Measurements from ENCODE around the gene PTPRG. TPM values are rescaled to one million over a fixed set of nuclear protein-coding genes. Genes with fewer than 3 reads are reported as not detected.

PTPRG gene
- total RNA-seq, 1 donor from 2014 or later: 80.7 TPM

- peak; percentile 19 for DNase-seq (ENCODE audit: low spot score)
- Mint-ChIP-seq H3K4me3 (ENCODE audit: unreplicated experiment) (no peak overlapping the region), H3K9me3 (ENCODE audit: unreplicated experiment) (no peaks in the 10 kb centered on the region), H3K4me1 (ENCODE audit: unreplicated experiment) (peaks cover 29% of the 10 kb centered on the region), H3K27me3 (ENCODE audit: unreplicated experiment) (peaks cover 9% of the 10 kb centered on the region), H3K27ac (ENCODE audit: unreplicated experiment) (peak overlapping the region; percentile 84), H3K36me3 (ENCODE audit: low read depth, unreplicated experiment) (no peaks in the 10 kb centered on the region)
- TF ChIP-seq CTCF (IDR thresholded peaks at IDR 0.05; ENCODE audit: unreplicated experiment): no peak
These were observed 362.8 kb downstream of the PTPRG start for GRCh38 chr3:61924090-61924735.

- Mint-ChIP-seq H3K4me3 (ENCODE audit: unreplicated experiment) (no peak overlapping the region), H3K27ac (ENCODE audit: unreplicated experiment) (peak overlapping the region; percentile 73), H3K4me1 (ENCODE audit: unreplicated experiment) (peaks cover 29% of the 10 kb centered on the region), H3K27me3 (ENCODE audit: unreplicated experiment) (peaks cover 9% of the 10 kb centered on the region), H3K36me3 (ENCODE audit: low read depth, unreplicated experiment) (no peaks in the 10 kb centered on the region), H3K9me3 (ENCODE audit: unreplicated experiment) (no peaks in the 10 kb centered on the region)
- DNase-seq (ENCODE audit: low spot score): no peak
- TF ChIP-seq CTCF (IDR thresholded peaks at IDR 0.05; ENCODE audit: unreplicated experiment): no peak
These were observed 363.6 kb downstream of the PTPRG start for GRCh38 chr3:61924991-61925390.

- no peaks in the 10 kb centered on the region for H3K36me3 Mint-ChIP-seq (ENCODE audit: low read depth, unreplicated experiment)
- peaks cover 29% of the 10 kb centered on the region for H3K4me1 Mint-ChIP-seq (ENCODE audit: unreplicated experiment)
- no peak for DNase-seq (ENCODE audit: low spot score)
- no peak for TF ChIP-seq CTCF (IDR thresholded peaks at IDR 0.05; ENCODE audit: unreplicated experiment)
- no peaks in the 10 kb centered on the region for H3K9me3 Mint-ChIP-seq (ENCODE audit: unreplicated experiment)
- no peak overlapping the region for H3K4me3 Mint-ChIP-seq (ENCODE audit: unreplicated experiment)
- H3K27ac Mint-ChIP-seq (ENCODE audit: unreplicated experiment): no peak overlapping the region
- H3K27me3 Mint-ChIP-seq (ENCODE audit: unreplicated experiment): peaks cover 9% of the 10 kb centered on the region
These were observed 364.4 kb downstream of the PTPRG start for GRCh38 chr3:61925721-61926120.

GRCh38 chr3:61926923-61927322 lies 365.6 kb downstream of the PTPRG start:
- no peak for DNase-seq (ENCODE audit: low spot score)
- H3K27me3 Mint-ChIP-seq (ENCODE audit: unreplicated experiment): peaks cover 9% of the 10 kb centered on the region
- no peaks in the 10 kb centered on the region for H3K9me3 Mint-ChIP-seq (ENCODE audit: unreplicated experiment)
- peaks cover 32% of the 10 kb centered on the region for H3K4me1 Mint-ChIP-seq (ENCODE audit: unreplicated experiment)
- H3K4me3 Mint-ChIP-seq (ENCODE audit: unreplicated experiment): no peak overlapping the region
- H3K36me3 Mint-ChIP-seq (ENCODE audit: low read depth, unreplicated experiment): no peaks in the 10 kb centered on the region
- no peak overlapping the region for H3K27ac Mint-ChIP-seq (ENCODE audit: unreplicated experiment)
- TF ChIP-seq CTCF (IDR thresholded peaks at IDR 0.05; ENCODE audit: unreplicated experiment): no peak

- TF ChIP-seq CTCF (IDR thresholded peaks at IDR 0.05; ENCODE audit: unreplicated experiment): no peak
- Mint-ChIP-seq H3K36me3 (ENCODE audit: low read depth, unreplicated experiment) (no peaks in the 10 kb centered on the region), H3K4me1 (ENCODE audit: unreplicated experiment) (peaks cover 28% of the 10 kb centered on the region), H3K4me3 (ENCODE audit: unreplicated experiment) (no peak overlapping the region), H3K27ac (ENCODE audit: unreplicated experiment) (no peak overlapping the region), H3K9me3 (ENCODE audit: unreplicated experiment) (no peaks in the 10 kb centered on the region), H3K27me3 (ENCODE audit: unreplicated experiment) (peaks cover 9% of the 10 kb centered on the region)
- no peak for DNase-seq (ENCODE audit: low spot score)
These were observed 366.0 kb downstream of the PTPRG start for GRCh38 chr3:61927332-61927731.

All from endothelial cell (in vitro differentiated cells).